Renal cortex interstitium (tissue), 11 donors: ENCODE results near the gene MEGF9. TPM values are rescaled to one million over a fixed set of nuclear protein-coding genes. Genes with fewer than 3 reads are reported as not detected.

Experiments used
- DNase-seq, 11 donors: peaks; one replicate each; pipeline ENCODE4 v3.0.0-alpha.2; 2013; ENCODE audit warnings: low read depth in 9 of 11, low spot score in 4 of 11; ENCODE audit errors: extremely low read depth in 1 of 11
- polyA plus RNA-seq, 3 donors: library from polyadenylated mRNA; unstranded; fragments of 120-200 nt; gene quantifications; one replicate each; pipeline ENCODE4 v1.2.1, GENCODE V29; 2013; ENCODE audit not compliant: insufficient read length in 3 of 3

The MEGF9 gene
- polyA plus RNA-seq, 3 donors: 15.2 to 19.2 (median 16.9) TPM

DNA sequence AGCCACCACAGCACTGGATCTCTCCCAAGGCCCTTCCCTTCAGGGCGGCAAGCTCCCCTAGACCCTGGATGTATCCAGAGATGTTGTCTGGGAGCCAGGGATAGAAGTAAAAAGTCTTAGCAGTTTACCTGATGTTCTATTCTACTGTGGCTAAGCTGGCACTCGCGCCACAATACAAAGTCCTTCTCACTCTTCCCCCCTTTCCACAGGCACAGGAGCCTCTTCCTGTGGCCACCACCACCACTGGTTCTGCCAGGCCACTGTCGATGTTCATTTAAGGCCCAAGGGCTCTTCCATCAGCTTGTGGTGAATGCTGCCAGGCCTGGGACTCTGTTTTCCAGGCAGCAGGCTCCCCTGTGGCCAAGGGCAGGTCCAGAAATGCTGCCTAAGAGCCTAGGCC, 33.7 kb downstream of the MEGF9 start:
- DNase-seq: no peak

DNA sequence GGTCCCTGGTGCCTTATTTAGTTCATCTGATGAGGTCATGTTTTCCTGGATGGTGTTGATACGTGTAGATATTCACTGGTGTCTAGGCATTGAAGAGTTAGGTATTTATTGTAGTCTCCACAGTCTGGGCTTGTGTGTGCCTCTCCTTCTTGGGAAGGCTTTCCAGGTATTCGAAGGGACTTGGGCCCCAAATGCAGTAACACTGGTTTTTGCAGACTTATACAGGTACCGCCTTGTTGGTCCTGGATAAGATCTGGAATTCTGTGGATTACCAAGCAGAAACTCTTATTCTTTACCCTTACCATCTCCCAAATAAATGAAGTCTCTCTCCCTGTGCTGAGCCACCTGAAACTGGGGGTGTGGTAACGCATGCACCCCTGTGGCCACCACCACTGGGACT, 34.1 kb downstream of the MEGF9 start:
- DNase-seq: no peak

DNA sequence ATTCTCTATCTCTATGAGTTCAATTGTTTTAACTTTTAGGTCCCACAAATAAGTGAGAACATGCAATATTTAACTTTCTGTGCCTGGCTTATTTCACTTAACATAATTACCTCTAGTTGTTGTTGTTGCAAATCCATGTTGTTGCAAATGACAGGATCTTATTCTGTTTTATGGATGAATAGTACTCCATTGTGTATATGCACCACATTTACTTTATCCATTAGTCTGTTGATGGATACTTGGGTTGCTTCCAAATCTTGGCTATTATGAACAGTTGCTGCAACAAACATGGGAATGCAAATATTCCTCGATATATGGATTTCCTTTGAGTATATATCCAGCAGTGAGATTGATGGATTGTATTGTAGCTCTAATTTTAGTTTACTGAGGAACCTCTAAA, 36.3 kb downstream of the MEGF9 start:
- DNase-seq: no peak

DNA sequence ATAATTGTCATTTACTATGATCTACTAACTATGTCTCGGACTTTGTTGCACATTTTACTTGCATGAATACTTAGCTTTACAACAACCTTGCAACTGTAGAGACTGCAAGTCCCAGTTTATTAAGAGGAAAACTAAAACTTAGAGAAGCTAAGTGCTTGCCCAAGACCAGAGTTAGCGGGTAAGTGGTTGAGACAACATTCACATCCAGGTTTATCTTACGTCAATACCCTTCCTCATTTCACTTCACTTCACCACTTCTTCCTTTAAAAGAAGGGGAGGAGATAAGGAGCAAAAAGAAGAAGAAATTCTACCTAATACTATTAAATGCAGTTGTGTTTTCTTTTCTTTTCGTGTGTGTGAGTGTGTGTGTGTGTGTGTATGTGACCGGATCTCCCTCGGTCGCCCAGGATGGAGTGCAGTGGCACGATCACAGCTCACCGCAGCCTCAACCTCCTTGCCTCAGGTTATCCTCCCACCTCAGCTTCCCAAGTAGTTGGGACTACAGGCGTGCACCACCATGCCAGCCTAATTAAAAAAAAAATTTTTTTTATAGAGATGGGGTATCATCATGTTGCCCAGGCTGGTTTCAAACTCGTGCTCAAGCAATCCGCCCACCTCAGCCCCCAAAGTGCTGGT, 37.4 kb downstream of the MEGF9 start:
- no peak for DNase-seq

GRCh38 chr9:120668399-120668798, 45.9 kb downstream of the MEGF9 start:
- DNase-seq: no peak

DNA sequence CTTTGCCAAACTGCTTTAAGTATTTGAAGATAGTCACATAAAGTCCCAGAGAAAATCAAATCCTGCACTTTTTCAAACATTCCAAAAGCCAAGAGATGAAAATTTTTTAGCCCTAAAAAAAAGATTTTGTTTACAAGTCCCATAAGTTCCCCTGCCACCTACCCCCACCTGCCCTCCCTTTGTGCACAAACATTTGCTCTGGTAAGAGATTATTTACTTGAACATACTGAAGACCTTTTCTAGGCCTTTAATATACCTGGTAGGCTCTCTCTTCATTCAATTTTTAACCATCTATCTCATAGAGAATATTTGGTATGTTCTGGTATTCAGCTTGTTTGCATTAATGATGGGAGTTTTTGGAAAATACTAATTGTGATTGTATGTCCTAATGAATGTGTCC, 50.3 kb downstream of the MEGF9 start:
- DNase-seq: no peak

GRCh38 chr9:120663380-120663779, 50.9 kb downstream of the MEGF9 start:
- no peak for DNase-seq

GRCh38 chr9:120662513-120662912, 51.8 kb downstream of the MEGF9 start:
- no peak for DNase-seq

DNA sequence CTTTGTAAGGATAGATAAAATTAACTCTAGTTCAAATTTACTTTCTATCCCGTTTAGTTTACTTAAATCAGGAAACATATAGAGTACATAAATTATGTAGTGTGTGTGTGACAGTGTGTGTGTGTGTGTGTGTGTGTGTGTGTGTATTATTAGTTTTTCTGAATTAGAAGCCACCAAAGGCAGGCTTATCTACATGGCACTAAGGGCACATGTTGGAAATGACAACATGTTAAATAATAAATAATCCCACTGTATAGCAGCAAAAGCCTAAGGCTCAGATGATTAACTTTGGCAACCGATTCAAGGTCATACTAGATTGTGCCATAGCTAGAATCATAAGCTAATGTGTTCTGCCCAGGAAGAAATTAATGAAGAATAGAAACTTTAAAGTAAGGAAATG, 54.6 kb downstream of the MEGF9 start:
- no peak for DNase-seq

- DNase-seq: no peak
Measured at GRCh38 chr9:120659209-120659608, 55.1 kb downstream of the MEGF9 start.

DNA sequence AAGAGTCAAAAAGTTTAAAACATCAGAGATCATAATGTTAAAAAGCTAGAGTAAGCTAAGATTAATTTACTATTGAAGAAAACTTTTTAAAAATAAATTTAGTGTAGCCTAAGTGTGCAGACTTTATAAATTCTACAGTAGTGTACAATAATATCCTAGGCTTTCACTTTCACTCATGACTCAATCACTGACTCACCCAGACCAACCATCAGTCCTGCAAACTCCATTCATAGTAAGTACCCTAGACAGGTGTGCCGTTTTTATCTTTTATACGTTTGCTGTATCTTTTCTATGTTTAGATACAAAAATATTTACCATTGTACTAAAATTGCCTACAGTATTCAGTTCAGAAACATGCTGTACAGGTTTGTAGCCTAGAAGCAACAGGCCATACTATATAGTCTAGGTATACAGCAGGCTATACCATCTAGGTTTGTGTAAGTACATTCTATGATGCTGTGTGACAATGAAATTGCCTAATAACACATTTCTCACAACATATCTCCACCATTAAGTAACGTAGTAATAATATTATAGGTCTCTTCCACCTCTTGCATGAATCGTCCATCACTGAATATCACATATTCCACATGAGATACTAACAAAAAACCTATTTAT, 59.2 kb downstream of the MEGF9 start:
- no peak for DNase-seq

DNA sequence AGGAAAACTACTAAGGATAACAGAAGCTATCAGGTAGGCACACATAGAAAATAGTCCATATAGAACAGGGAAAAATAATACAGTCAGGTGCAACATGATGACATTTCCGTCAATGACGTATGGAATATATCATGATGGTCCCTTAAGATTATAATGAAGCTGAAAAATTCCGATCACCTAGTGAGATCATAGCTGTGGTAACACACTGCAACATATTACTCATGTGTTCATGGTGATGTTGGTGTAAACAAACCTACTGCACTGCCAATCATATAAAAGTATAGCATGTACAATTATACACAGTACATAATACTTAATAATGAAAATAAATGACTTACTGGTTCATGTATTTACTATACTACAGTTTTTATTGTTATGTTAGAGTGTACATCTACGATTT, 60.0 kb downstream of the MEGF9 start:
- no peak for DNase-seq

DNA sequence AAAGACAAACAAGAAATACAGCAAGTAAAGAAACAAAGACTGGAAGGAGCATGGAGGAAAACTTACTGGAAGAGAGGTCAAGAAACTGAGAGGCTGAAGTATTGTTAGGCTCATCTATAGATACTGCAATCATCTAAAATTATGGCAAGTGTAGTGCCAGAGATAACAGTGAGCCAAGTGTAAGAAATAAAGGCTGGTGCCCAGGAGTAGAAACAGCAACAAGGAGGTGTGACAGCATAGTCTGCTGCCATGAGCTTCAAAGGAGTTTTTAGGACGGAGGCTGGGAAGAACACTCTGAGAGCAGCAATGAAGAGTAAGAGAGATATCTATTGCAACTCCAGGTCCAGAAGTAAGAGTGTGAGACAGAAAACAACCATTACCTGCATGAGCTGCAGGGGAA, 60.5 kb downstream of the MEGF9 start:
- DNase-seq: no peak

GRCh38 chr9:120652934-120653333, 61.3 kb downstream of the MEGF9 start:
- no peak for DNase-seq

GRCh38 chr9:120650352-120650751, 63.9 kb downstream of the MEGF9 start:
- no peak for DNase-seq

DNA sequence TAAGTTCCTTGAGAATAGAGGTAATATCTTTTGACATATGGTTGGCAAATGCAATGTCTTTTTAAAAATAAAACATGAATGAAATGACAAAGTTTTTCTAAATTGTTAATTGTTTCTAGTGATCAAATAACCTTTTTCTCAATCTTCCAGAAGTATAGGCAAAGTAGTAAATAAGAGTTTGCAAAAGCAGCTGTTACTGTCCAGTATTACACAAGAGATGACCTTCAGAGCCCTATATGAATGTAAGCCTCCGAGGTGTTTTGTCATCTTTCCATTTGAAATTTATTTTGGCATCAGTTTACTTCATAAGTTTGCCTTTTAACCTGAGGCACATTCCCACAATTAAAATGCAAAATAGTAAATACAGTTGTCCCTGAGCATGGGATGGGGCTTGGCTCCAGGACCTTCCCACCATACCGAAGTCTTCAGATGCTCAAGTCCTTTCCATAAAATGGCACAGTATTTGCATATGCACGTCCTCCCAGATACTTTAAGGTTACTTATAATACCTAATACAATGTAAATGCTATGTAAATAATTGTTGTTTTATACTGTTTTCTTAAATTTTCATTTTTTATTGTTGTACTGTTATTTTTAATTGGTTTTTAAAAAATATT, 65.6 kb downstream of the MEGF9 start:
- no peak for DNase-seq

- DNase-seq: no peak
Measured at GRCh38 chr9:120646948-120647347, 67.3 kb downstream of the MEGF9 start.

DNA sequence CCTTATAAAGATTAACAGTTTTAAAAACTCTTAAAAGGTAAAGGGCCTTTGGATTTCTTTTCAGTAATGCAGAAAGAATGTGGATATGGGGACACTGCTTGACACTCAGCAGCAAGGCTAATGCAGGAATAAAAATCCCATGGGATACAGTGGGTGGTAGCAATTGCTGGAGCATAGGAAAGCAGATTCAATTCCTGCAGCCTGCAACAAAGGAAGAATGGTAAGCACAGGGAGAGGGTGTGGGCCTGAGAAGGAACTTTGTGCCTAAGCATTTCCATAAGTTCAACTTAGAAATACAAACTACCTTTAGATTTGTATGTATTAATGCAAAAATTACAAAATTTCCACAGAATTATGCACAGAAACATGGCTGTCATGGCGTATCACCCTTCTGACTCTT, 68.5 kb downstream of the MEGF9 start:
- DNase-seq: no peak

DNA sequence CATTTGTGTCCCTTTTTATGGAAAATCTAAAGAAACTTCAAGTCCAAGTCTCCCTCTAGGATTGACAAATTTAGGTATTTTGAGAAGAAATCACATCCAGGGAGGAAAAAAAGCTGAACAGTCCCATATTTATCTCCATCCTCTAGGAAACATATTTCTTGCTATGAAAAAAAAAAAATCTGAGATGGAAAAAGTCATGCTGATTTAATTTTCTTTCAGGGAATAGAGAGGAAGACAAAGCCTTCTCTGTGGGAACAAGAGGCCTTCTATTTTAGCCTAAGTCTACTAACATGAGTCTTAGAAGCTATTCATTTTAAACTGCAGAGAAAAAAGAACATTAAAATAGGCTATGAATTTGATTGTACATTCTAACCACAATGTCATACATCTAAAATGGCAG, 71.2 kb downstream of the MEGF9 start:
- no peak for DNase-seq

- DNase-seq: no peak
Measured at GRCh38 chr9:120642129-120642770, 72.0 kb downstream of the MEGF9 start.
